H4 (cell line): ENCODE measurements around the gene DNAJC12. TPM values are rescaled to one million over a fixed set of nuclear protein-coding genes. Genes with fewer than 3 reads are reported as not detected.
"Not testable (repeated sequence)": the region's sequence is repeated elsewhere in the genome, so short reads cannot be mapped to it uniquely, and the experiment has no call there.

Experiments
- DNase-seq: peaks from one replicate; pipeline ENCODE4 v3.0.0-alpha.2; 2015; ENCODE audit warnings: low spot score
- total RNA-seq: library from RNA; depleted of rRNA; stranded (reverse); fragments of >200 nt; shearing (Covaris generic); gene quantifications from 2 replicates; pipeline ENCODE4 v1.2.3, GENCODE V29; 2014; rRNA removed

Gene DNAJC12
- total RNA-seq: 18.2 and 20.0 TPM in 2 replicates

- peak; percentile 72 for DNase-seq
Observed at GRCh38 chr10:67837541-67838314, at the start of gene DNAJC12. Gene DNAJC12 (minus strand): TSS chr10:67838188. CDS start chr10:67838011, 177 bp downstream.

GRCh38 chr10:67884842-67885670 lies 47.1 kb upstream of the DNAJC12 start:
- DNase-seq: peak; percentile 48

- peak; percentile 89 for DNase-seq
Observed at GRCh38 chr10:67884313-67884841, 46.4 kb upstream of the DNAJC12 start, which contains the start of gene SIRT1. Gene SIRT1 (plus strand): TSS chr10:67884656. CDS start chr10:67884722, 66 bp downstream.

GRCh38 chr10:67883710-67884312 lies 45.8 kb upstream of the DNAJC12 start:
- DNase-seq: no peak

- no peak for DNase-seq
Observed at GRCh38 chr10:67878133-67878532, 40.1 kb upstream of the DNAJC12 start.

GRCh38 chr10:67877421-67877820 lies 39.4 kb upstream of the DNAJC12 start:
- DNase-seq: not testable (repeated sequence)

GRCh38 chr10:67875340-67876238 lies 37.6 kb upstream of the DNAJC12 start:
- no peak for DNase-seq

- no peak for DNase-seq
Observed at GRCh38 chr10:67869996-67870395, 32.0 kb upstream of the DNAJC12 start.

- DNase-seq: no peak
Observed at GRCh38 chr10:67868132-67868531, 30.1 kb upstream of the DNAJC12 start.

- no peak for DNase-seq
Observed at GRCh38 chr10:67864607-67865371, 26.8 kb upstream of the DNAJC12 start.

- no peak for DNase-seq
Observed at GRCh38 chr10:67863094-67863493, 25.1 kb upstream of the DNAJC12 start.

- no peak for DNase-seq
Observed at GRCh38 chr10:67861750-67862432, 23.9 kb upstream of the DNAJC12 start.

- DNase-seq: no peak
Observed at GRCh38 chr10:67858971-67859370, 21.0 kb upstream of the DNAJC12 start.

- no peak for DNase-seq
Observed at GRCh38 chr10:67853512-67853911, 15.5 kb upstream of the DNAJC12 start.

- no peak for DNase-seq
Observed at GRCh38 chr10:67852761-67853160, 14.8 kb upstream of the DNAJC12 start.

- no peak for DNase-seq
Observed at GRCh38 chr10:67851186-67851585, 13.2 kb upstream of the DNAJC12 start.

- DNase-seq: peak; percentile 95
Observed at GRCh38 chr10:67849331-67850011, 11.5 kb upstream of the DNAJC12 start.

- no peak for DNase-seq
Observed at GRCh38 chr10:67843284-67843683, 5.3 kb upstream of the DNAJC12 start.

- DNase-seq: no peak
Observed at GRCh38 chr10:67841737-67842136, 3.7 kb upstream of the DNAJC12 start.
